ENCODE results near the gene HJURP. TPM values are rescaled to one million over a fixed set of nuclear protein-coding genes. Genes with fewer than 3 reads are reported as not detected.
A peak's percentile ranks its signal among the peaks of the same experiment; 100 is the strongest.

The HJURP gene
- total RNA-seq, 1 experiment from 2014 or later: 67.1 TPM

DNA sequence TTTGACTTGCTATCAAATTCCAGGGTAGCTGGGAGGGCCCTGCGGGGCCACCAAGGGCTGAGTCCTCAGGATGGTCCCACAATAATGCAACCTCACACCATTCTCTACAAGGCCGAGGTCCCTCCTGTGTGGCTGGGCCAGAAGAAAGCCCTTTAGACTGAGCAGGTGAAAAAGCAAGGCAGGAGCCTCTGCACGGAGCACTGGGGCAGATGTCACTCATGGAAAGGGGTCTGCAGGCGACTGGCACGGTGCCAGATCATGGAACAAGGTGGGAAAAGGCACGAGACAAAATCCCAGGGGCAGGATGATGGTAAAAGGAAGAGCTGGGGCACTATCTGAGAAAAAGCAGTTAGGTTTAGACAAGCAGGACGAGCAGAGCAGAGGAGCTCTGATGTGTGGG is 16.1 kb downstream of the HJURP start:
- no peak for DNase-seq

DNA sequence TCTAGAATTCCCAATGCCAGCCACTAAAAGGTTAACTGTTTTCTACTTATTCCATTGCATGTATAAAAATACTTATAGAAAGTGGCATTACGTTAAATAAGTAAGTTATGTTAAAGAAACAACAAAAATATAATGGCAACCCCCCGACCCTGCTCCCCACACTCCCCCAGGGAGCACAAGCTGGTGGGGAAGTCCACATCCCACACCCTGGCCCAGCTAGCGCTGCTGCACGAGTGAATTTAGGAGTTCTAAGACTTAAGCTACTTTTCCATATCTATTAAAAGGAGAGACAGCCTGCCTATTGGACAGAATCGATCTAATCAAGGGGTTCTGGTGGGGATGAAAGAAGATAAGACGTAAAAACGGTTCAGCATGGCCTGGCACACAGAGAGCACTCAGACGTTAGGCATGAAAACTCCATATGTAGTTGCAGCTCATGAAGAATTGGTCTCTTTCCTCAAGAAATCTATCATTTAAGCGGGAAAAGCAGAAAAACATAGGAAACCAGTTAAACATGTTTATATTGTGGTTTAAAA is 16.6 kb downstream of the HJURP start:
- peaks cover 84% of the 10 kb centered on the region for H3K36me3 ChIP-seq
- no peak for DNase-seq
- no peaks in the 10 kb centered on the region for H3K27me3 ChIP-seq
- no peak overlapping the region for H3K4me3 ChIP-seq
- H3K9me3 ChIP-seq: no peaks in the 10 kb centered on the region

More for the DNA sequence above, 16.1 kb downstream of the HJURP start:
- H3K27me3 ChIP-seq: no peaks in the 10 kb centered on the region
- no peak overlapping the region for H3K4me3 ChIP-seq
- H3K9me3 ChIP-seq: no peaks in the 10 kb centered on the region
- peaks cover 88% of the 10 kb centered on the region for H3K36me3 ChIP-seq

DNA sequence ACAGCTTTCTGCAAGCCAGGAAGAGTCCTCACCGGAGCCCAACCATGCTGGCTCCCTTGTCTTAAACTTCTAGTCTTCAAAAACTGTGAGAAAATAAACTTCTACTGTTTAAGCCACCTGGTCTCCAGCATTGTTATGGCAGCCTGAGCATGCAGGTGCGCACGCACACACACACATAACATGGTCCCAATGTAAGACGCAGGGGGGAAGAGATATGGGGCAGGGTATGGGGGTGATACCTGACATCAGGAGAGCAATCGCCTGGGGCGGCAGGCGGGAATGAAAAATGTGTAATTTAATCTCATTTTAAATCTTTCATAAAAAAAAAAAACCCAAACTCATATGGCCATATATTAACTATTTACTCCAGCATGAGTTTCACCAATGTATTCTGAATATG is 18.0 kb downstream of the HJURP start:
- Histone ChIP-seq H3K4me3 (no peak overlapping the region), H3K27me3 (no peaks in the 10 kb centered on the region), H3K9me3 (no peaks in the 10 kb centered on the region), H3K36me3 (peaks cover 71% of the 10 kb centered on the region)
- DNase-seq: no peak

DNA sequence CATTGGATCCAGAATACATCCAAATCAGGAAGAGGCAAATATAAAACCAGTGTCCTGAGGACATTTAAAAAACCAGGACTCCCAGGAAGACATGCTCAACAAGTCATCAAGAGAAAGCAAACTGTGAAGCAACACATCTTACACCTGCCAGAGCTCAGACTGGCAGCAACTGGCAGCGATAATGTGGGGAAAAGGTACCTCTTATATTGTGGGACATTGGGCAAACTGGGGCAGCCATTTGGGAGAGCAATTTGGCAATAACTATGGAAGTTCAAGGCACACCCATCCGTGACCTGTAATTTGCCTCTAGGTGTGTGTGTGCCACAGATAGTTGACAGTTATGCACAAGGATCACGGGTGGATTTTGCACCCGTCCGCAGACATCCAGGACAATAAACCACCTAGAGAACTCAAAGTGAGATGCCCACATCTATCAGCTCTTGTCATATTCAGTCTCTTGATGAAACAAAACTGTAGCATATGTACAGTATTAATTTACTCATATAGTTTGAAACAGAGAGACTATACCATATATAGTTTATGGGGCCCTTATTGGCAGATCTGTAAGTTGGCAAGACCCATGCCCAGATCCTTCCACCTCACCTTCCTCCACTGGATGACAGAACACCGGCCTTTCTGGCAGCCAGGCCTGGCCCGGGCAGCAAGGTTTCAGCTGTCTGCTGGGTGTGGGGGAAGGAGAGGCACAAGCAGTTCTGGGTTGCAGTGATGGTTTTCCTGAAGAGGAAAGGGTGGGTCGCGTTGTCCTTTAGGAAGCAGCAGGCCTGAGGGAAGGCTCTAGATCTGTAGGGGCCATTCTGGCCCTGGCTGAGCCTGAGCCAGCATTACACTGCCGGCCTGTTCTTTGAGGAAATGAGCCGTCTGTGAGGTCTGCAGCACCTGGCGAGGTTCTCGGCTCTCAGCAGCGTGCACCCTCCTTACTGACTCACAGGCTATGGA is 18.8 kb downstream of the HJURP start:
- Histone ChIP-seq H3K4me3 (no peak overlapping the region), H3K27me3 (no peaks in the 10 kb centered on the region), H3K36me3 (peaks cover 62% of the 10 kb centered on the region), H3K9me3 (no peaks in the 10 kb centered on the region)
- DNase-seq: no peak

DNA sequence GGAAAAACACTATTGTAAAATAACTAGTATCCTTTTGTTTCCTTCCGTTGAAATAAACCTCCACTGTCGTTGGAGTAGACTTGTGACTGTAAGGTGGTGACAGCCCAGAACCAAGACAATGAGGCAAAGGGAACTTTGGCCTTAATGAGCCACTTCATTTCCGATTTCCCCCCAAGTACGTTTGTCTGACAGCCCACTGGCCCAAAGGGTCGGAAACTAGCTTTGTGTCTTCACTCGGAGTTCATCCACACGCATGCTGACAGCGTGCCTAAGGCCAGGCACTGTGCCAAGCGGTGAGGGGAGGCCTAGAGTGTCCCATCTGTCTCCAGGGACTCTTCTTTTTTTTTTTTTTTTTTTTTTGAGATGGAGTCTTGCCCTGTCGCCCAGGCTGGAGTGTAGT is 21.0 kb downstream of the HJURP start:
- Histone ChIP-seq H3K4me3 (no peak overlapping the region), H3K27me3 (no peaks in the 10 kb centered on the region), H3K36me3 (peaks cover 41% of the 10 kb centered on the region), H3K9me3 (no peaks in the 10 kb centered on the region)
- no peak for DNase-seq

DNA sequence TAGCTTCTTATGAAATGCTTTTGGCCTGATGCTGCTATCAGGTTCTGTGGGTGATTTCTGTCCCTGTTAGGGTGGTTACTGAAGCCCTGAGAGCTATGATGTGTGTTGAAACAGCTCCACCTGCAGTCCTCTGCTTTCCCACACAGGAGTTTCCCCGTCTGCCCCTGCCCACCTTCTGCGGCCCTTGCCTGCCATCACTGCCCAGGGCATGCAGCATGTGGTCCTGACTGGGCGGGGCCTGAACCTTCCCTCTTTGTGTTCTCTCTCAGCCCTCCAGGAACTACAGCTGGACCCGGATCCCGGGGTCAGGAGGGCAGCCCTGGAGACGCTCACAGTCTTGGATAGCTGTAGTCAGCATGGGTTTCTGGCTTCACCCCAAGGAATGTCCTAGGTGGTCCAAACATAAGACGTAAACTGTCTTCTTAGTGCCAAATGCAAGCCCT is 21.4 kb downstream of the HJURP start:
- Histone ChIP-seq H3K9me3 (no peaks in the 10 kb centered on the region), H3K4me3 (no peak overlapping the region), H3K27me3 (no peaks in the 10 kb centered on the region), H3K36me3 (peaks cover 36% of the 10 kb centered on the region)
- DNase-seq: peak; percentile 71

DNA sequence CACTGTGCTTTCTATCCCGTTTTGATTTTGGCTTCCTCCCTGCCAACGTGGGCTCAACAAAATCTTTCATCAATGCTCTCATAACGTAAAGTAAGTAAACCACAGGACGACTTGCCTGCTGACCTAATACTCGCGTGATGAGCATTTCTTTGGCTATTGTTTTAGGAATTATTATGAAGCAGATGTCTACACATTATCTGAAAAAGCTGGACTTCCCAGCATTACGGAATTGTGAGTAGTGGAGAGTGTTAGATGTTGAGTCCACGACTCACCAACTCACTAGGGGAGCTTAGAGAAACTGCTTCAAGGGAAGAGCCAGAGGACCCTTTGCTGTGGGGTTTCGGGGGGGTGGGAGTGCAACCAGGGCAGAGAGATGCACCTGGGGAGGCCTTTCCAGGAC is 21.9 kb downstream of the HJURP start:
- Histone ChIP-seq H3K27me3 (no peaks in the 10 kb centered on the region), H3K4me3 (no peak overlapping the region), H3K9me3 (no peaks in the 10 kb centered on the region), H3K36me3 (peaks cover 31% of the 10 kb centered on the region)
- DNase-seq: no peak

DNA sequence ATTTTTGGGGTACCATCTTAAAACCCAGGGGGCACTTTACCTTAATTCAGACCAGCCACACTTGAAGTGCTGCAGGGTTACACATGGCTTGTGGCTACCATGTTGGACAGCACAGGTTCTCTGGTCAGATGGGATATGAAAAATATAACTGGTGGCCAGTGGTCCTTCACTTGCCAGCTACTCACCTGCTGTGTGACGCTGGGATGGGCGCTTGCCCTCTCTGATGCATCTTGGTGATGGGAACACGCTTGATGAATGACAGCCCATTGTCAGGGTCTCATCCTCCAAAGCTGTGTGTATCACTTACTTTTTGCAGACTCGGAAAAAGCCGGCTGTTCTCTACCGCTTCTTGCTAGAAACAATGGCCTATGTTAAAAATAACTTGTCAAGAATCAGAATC is 22.5 kb downstream of the HJURP start:
- H3K4me3 ChIP-seq: no peak overlapping the region
- peaks cover 26% of the 10 kb centered on the region for H3K36me3 ChIP-seq
- H3K9me3 ChIP-seq: no peaks in the 10 kb centered on the region
- H3K27me3 ChIP-seq: no peaks in the 10 kb centered on the region
- DNase-seq: no peak

DNA sequence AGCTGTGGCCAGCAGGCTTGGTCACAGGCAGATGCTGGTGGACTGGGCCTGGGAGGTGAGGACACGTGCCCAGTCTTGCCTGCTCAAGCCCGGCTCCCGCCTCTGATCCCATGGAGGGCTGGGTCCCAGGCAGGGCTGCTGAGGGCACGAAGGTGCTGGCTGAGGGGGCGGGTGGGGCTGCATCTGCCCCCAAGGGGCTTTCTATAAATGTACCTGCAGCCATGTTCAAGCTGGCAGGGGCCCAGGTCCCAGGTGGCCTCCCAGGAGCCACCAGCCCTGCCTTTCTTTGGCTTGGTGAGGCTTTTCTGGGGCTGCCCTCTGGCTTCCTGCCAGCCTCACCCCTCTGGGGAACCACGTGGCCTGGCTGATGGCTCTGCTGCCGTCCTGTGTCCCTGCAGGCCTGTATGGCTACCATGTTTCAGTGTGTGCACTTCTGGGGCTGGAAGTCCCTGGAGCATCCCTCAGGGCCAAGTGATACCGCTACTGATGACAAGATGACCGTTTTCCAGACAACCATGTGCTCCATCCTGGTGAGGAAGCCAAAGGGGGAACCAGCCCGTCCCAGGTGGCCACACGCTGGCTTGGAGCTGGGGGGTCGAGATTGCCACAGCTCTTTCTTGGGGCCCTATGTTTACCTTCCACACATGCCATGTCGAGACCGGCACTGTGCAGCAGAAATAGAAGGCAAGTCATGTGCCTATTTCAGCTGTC is 23.2 kb downstream of the HJURP start:
- peaks cover 20% of the 10 kb centered on the region for H3K36me3 ChIP-seq
- H3K27me3 ChIP-seq: no peaks in the 10 kb centered on the region
- H3K4me3 ChIP-seq: no peak overlapping the region
- peaks cover 2% of the 10 kb centered on the region; the same call in 1 of the 2 replicates for H3K9me3 ChIP-seq
- no peak for DNase-seq

DNA sequence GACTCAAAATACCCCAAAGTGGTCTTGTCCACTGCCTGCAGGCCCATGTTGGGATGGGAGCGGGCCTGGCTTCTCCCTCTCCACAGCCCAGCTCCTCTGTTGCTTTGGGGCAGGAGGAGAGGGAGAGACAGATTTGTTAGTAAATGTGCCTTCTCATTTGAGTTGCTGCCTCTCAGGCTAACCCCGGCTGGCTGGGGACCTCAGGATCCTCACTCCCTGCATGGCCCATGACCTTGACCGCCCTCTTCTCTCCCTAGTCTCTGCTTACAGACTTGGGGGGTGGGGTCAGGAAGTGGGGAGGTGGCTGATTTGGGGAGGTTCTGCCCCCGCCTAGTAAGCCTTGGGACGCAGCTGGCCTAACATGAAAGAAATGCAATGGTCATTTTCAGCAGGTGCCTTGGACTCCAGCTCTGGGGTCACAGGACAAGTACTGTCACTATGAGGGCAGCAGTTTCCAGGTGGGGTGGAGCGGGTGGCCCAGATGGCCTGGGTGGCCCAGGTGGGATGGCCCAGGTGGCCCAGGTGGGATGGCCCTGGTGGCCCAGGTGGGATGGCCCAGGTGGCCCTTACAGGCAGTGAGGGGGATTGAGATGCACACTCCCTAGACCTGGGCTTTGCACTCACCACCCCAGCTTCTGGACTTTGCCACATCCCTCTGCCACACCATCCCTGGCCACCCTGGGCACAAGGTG is 24.1 kb downstream of the HJURP start:
- Histone ChIP-seq H3K36me3 (peaks cover 11% of the 10 kb centered on the region), H3K9me3 (peaks cover 4% of the 10 kb centered on the region; the same call in 1 of the 2 replicates), H3K27me3 (no peaks in the 10 kb centered on the region), H3K4me3 (no peak overlapping the region)
- DNase-seq: no peak

DNA sequence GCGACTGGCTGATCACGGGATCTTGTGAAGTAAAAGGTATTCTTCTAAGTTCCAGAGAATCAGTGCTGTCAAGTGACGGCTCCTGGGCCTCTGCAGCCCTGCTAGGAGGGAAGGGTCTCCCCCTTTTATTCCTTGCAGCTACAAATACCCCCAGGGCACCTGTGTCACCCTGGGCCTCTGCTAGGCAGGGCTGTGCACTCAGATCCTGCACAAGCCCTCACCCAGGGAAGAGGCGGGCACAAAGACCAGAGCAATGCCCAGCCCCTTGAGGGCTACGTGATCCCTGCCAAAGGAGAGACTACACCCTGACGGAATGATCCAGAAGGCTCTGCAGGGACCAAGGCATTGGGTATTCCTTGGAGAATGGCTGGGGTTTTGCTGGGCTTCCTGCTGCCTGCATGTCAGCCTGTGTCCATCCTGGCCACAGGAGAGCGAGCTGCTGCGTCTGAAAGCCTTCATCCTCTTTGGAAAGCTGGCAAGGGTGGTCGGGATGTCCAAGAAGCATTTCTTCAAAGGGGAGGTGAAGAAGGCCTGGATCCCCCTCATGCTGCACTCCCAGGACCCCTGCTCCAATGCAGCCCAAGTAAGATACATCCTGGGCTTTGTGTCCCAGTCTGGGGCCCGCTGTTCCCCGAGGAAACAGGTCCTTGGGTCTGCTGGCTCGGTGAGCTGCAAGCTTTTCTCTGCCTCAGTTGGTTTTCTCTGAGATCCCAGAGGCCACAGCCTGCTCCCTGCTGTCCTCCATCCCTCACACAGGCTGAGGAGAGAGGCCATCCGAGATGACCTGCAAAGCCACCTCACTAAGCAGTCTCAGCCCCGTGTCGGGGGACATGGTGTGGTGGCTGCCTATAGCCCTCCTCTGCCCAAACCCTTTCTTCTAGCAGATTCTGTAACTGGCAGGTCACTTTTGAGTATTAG is 24.9 kb downstream of the HJURP start:
- Histone ChIP-seq H3K27me3 (no peaks in the 10 kb centered on the region), H3K4me3 (no peak overlapping the region), H3K36me3 (peaks cover 3% of the 10 kb centered on the region), H3K9me3 (peaks cover 4% of the 10 kb centered on the region; the same call in 1 of the 2 replicates)
- DNase-seq: no peak

DNA sequence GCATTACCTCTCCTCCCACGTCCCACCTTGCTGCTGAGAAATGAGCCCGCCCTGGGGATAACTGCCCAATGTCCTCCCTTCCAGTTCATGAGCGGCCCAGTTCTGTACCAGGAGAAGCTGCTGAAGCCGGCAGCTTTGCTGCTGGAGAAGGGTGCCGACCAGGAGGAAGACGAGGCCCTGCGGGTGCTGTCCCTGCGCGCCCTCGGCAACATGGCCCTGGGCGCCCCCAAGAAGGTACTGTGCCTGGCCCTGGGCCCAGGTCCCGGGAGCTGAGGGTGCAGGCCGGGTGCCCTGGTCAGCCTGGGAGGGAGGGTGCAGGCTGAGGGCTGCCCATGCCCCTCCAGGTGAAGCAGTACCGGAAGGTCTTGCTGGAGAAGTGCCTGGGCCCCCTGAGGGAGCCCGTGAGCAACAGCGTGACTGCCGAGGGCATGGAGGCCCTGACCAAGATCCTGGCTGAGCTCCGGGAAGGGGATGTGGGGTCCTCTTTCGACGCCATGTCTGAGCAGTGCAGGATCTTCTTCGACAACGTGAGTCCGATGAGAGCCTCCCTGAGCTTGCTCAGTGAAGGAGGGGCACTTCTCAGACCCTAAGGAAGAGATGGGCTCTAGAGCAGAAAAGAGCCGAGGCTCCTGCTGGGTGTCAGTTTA is 25.7 kb downstream of the HJURP start:
- no peak for DNase-seq

DNA sequence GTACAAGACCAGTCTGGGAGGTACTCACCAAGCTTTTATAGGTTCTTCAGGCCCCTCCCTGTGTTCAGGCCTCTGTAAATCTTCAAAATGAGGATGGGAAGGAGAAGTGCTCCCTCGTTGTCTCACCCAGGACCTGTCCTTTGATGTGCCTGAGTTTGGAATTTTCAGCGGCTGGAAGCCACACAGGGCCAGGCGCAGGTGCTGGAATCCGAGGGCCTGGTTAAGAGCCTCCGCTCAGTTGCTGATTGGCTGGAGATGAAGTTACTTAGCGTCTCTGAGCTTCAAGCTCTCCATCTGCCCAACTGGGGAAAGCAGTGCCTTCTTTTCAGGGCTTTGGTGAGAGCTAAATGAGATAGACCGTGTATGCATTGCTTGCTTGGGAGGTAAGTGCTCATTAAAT is 30.0 kb downstream of the HJURP start:
- Histone ChIP-seq H3K9me3 (peaks cover 4% of the 10 kb centered on the region; the same call in 1 of the 2 replicates), H3K4me3 (no peak overlapping the region), H3K36me3 (no peaks in the 10 kb centered on the region), H3K27me3 (no peaks in the 10 kb centered on the region)
- no peak for DNase-seq

More for the DNA sequence above, 25.7 kb downstream of the HJURP start:
- Histone ChIP-seq H3K36me3 (no peaks in the 10 kb centered on the region), H3K4me3 (no peak overlapping the region), H3K27me3 (no peaks in the 10 kb centered on the region), H3K9me3 (peaks cover 4% of the 10 kb centered on the region; the same call in 1 of the 2 replicates)

DNA sequence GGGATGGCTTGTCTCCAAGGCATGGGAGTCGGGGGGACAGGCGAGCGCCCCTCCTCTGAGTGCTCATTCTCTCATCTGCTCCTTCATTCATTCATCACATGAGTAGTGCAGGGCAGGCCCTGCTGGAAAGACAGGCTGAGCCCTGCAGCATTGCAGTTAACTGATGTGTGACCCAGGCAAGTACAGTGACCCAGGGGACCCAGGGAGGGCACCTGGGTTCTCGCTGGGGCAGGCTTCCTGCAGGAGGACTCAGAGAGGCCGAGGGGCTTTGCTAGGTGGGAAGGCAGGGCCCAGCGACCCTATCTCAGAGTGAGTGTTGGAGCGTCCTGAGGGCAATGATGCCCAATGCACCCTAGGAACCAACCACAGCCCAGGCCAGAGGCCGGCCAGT is 30.6 kb downstream of the HJURP start:
- H3K4me3 ChIP-seq: no peak overlapping the region
- H3K27me3 ChIP-seq: no peaks in the 10 kb centered on the region
- peaks cover 4% of the 10 kb centered on the region; the same call in 1 of the 2 replicates for H3K9me3 ChIP-seq
- no peaks in the 10 kb centered on the region for H3K36me3 ChIP-seq
- DNase-seq: no peak

Measured in MG63 (cell line).